Fibroblast of lung (primary cell): ENCODE data around the gene GNG7. TPM values are rescaled to one million over a fixed set of nuclear protein-coding genes. Genes with fewer than 3 reads are reported as not detected.

ENCODE experiments used
- DNase-seq, 2 donors: peaks; one replicate each; pipeline versions ENCODE4 v3.0.0 to v3.0.0-alpha.2; 2010; ENCODE audit warnings: low read depth in 2 of 2
- H2AFZ ChIP-seq: 2 replicates; pipeline ENCODE4 v1.5.1; 2012; ENCODE audit warnings: low read length, control low read depth, inconsistent platforms
- H3K27ac ChIP-seq: 2 replicates; pipeline ENCODE4 v1.5.1; 2011; ENCODE audit warnings: low read length, control low read depth; ENCODE audit not compliant: insufficient read depth
- H3K27me3 ChIP-seq: 2 replicates; pipeline ENCODE4 v1.5.1; 2011; ENCODE audit warnings: mild to moderate bottlenecking, low read length; ENCODE audit not compliant: control insufficient read depth, insufficient read depth
- H3K36me3 ChIP-seq: 2 replicates; pipeline ENCODE4 v1.5.1; 2011; ENCODE audit warnings: low read length; ENCODE audit not compliant: control insufficient read depth, insufficient read depth
- H3K4me1 ChIP-seq: 2 replicates; pipeline ENCODE4 v1.5.1; 2011; ENCODE audit warnings: low read length; ENCODE audit not compliant: control insufficient read depth, insufficient read depth; ENCODE audit errors: extremely low read depth
- H3K4me2 ChIP-seq: 2 replicates; pipeline ENCODE4 v1.5.1; 2011; ENCODE audit warnings: low read length, control low read depth; ENCODE audit not compliant: insufficient read depth; ENCODE audit errors: extremely low read depth
- H3K4me3 ChIP-seq, 4 experiments: fragments of 200-600 bp in 1 of 4; sonication (generic) in 1 of 4; replicated peaks in 1 of 4; 2 replicates each; pipeline ENCODE4 v1.5.1; 2011 to 2016; ENCODE audit warnings: low read length in 4 of 4, low read depth in 3 of 4, mild to moderate bottlenecking in 3 of 4, control low read depth in 2 of 4, inconsistent platforms in 1 of 4, mixed read lengths in 1 of 4; ENCODE audit not compliant: insufficient read depth in 1 of 4; ENCODE audit errors: control extremely low read depth in 1 of 4
- H3K79me2 ChIP-seq: 2 replicates; pipeline ENCODE4 v1.5.1; 2012; ENCODE audit warnings: mild to moderate bottlenecking, low read length, inconsistent platforms; ENCODE audit not compliant: control insufficient read depth, insufficient read depth
- H3K9ac ChIP-seq: 2 replicates; pipeline ENCODE4 v1.5.1; 2011; ENCODE audit warnings: mild to moderate bottlenecking, low read length, control low read depth; ENCODE audit not compliant: insufficient read depth
- H3K9me3 ChIP-seq: 2 replicates; pipeline ENCODE4 v1.5.1; 2012; ENCODE audit warnings: low read depth, low read length; ENCODE audit not compliant: control insufficient read depth, insufficient read depth
- H4K20me1 ChIP-seq: 2 replicates; pipeline ENCODE4 v1.5.1; 2011; ENCODE audit warnings: low read length; ENCODE audit not compliant: control insufficient read depth, insufficient read depth; ENCODE audit errors: extremely low read depth
- EZH2 ChIP-seq: IDR thresholded peaks from 2 replicates; pipeline ENCODE4 v1.5.1; 2012; ENCODE audit warnings: low read length, control low read depth, mild to moderate bottlenecking; ENCODE audit errors: missing control alignments
- polyA plus RNA-seq, 2 donors: library from polyadenylated mRNA; depleted of rRNA in 1 of 2; stranded (reverse) in 1 of 2; unstranded in 1 of 2; fragments of >200 nt; gene quantifications; 2 replicates each; pipeline ENCODE4 v1.2.1, GENCODE V29; 2011 to 2012; ENCODE audit warnings: missing spikeins in 1 of 2
- total RNA-seq: library from RNA; depleted of rRNA; stranded (reverse); fragments of >200 nt; gene quantifications from 2 replicates; pipeline ENCODE4 v1.2.1, GENCODE V29; 2014
- TF ChIP-seq, protein P1 (sequence below), 2 donors: IDR thresholded peaks in 1 of 2; conservative IDR thresholded peaks in 1 of 2; 1 replicate in 1 of 2; 2 replicates in 1 of 2; pipeline ENCODE4 v1.5.1; 2011 to 2012; ENCODE audit warnings: low read length in 2 of 2, control low read depth in 1 of 2, inconsistent platforms in 1 of 2, low read depth in 1 of 2, mild to moderate bottlenecking in 1 of 2

Gene GNG7
- total and polyA plus RNA-seq, 2 donors (not counting 1 experiment from before 2014, with no cell fraction given), result 0.27 to 0.83 TPM

GRCh38 chr19:2747349-2747748 is 44.9 kb upstream of the GNG7 start:
- Histone ChIP-seq H2AFZ (no peak overlapping the region), H3K79me2 (no peaks in the 10 kb centered on the region), H4K20me1 (no peaks in the 10 kb centered on the region), H3K27me3 (no peaks in the 10 kb centered on the region), H3K36me3 (no peaks in the 10 kb centered on the region), H3K9me3 (no peaks in the 10 kb centered on the region), H3K4me2 (no peak overlapping the region), H3K27ac (no peak overlapping the region), H3K9ac (no peak overlapping the region), H3K4me3 (no peak overlapping the region), H3K4me1 (no peaks in the 10 kb centered on the region)
- no peak for TF ChIP-seq EZH2
- TF ChIP-seq, protein P1, sequence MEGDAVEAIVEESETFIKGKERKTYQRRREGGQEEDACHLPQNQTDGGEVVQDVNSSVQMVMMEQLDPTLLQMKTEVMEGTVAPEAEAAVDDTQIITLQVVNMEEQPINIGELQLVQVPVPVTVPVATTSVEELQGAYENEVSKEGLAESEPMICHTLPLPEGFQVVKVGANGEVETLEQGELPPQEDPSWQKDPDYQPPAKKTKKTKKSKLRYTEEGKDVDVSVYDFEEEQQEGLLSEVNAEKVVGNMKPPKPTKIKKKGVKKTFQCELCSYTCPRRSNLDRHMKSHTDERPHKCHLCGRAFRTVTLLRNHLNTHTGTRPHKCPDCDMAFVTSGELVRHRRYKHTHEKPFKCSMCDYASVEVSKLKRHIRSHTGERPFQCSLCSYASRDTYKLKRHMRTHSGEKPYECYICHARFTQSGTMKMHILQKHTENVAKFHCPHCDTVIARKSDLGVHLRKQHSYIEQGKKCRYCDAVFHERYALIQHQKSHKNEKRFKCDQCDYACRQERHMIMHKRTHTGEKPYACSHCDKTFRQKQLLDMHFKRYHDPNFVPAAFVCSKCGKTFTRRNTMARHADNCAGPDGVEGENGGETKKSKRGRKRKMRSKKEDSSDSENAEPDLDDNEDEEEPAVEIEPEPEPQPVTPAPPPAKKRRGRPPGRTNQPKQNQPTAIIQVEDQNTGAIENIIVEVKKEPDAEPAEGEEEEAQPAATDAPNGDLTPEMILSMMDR (conservative IDR thresholded peaks at IDR 0.05 in 1 of 2, IDR thresholded peaks at IDR 0.05 in 1 of 2; ENCODE audit: low read depth in 1 of 2, low read length in 2 of 2), result no peak
- no peak for DNase-seq

GRCh38 chr19:2744113-2744512 is 41.6 kb upstream of the GNG7 start:
- Histone ChIP-seq H3K4me1 (peaks cover 2% of the 10 kb centered on the region), H2AFZ (no peak overlapping the region), H4K20me1 (no peaks in the 10 kb centered on the region), H3K36me3 (no peaks in the 10 kb centered on the region), H3K4me2 (no peak overlapping the region), H3K79me2 (peaks cover 3% of the 10 kb centered on the region), H3K27me3 (no peaks in the 10 kb centered on the region), H3K9ac (no peak overlapping the region), H3K4me3 (no peak overlapping the region), H3K27ac (no peak overlapping the region), H3K9me3 (no peaks in the 10 kb centered on the region)
- TF ChIP-seq EZH2, result no peak
- TF ChIP-seq, protein P1 (conservative IDR thresholded peaks at IDR 0.05 in 1 of 2, IDR thresholded peaks at IDR 0.05 in 1 of 2; ENCODE audit: low read depth in 1 of 2, low read length in 2 of 2), result no peak
- DNase-seq, result no peak

GRCh38 chr19:2743099-2743498 is 40.6 kb upstream of the GNG7 start:
- Histone ChIP-seq H3K27ac (no peak overlapping the region), H3K79me2 (peaks cover 4% of the 10 kb centered on the region), H3K4me3 (no peak overlapping the region), H3K36me3 (no peaks in the 10 kb centered on the region), H2AFZ (no peak overlapping the region), H3K9me3 (no peaks in the 10 kb centered on the region), H3K4me1 (peaks cover 5% of the 10 kb centered on the region), H3K4me2 (no peak overlapping the region), H3K9ac (no peak overlapping the region), H4K20me1 (no peaks in the 10 kb centered on the region), H3K27me3 (no peaks in the 10 kb centered on the region)
- DNase-seq, result no peak
- TF ChIP-seq EZH2, result no peak
- TF ChIP-seq, protein P1 (conservative IDR thresholded peaks at IDR 0.05 in 1 of 2, IDR thresholded peaks at IDR 0.05 in 1 of 2; ENCODE audit: low read depth in 1 of 2, low read length in 2 of 2), result no peak
